SKM-1 (cell line): Measurements from ENCODE around the gene SYNE1.
"Not testable (repeated sequence)": the region's sequence is repeated elsewhere in the genome, so short reads cannot be mapped to it uniquely, and the experiment has no call there.

Experiments
- DNase-seq: peaks from one replicate; lab custom pipeline; 2025; ENCODE audit not compliant: unreplicated experiment; lab: John Stamatoyannopoulos, UW

SYNE1 gene

GRCh38 chr6:152571089-152571488 is 66.1 kb downstream of the SYNE1 start:
- no peak for DNase-seq

DNA sequence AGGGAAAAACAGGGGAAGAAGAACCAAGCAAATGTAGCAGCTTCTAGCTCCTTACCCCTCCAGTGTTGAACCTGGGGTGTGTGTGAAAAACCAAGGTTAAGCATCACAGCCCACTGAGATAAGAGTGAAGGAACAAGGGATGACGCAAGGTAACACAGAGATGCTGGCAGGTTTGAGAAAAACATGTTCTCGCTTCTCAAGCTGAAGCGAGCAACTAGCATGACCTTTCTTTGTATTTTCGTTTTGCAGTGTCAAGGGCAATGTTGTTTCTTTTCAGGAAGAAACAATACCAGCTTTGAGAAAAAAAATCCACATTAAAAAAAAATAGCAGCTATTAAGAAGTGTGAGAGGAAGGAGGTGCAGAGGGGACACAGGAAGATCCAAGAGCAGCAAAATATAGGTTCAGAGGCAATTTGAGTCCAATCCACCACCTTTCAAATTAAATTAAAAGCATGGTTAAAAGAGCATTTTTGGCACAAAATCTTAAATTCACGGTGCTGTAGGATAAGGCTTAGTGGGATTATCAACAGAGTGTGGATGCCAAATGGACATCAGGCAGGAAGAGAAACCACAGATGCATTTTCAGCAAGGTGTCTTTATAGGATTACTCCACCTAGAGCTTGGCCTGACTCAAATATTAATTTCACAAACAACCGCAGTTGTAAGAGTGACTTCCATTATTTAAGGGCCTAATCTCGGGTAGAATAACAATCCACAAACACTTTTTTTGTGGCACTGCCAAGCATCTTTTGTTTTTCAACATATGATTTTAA is 70.9 kb downstream of the SYNE1 start:
- no peak for DNase-seq

GRCh38 chr6:152563177-152563576 is 74.0 kb downstream of the SYNE1 start:
- no peak for DNase-seq

- not testable (repeated sequence) for DNase-seq
Measured at GRCh38 chr6:152558798-152559197, 78.4 kb downstream of the SYNE1 start.

- DNase-seq: no peak
Measured at GRCh38 chr6:152557502-152557901, 79.7 kb downstream of the SYNE1 start.

GRCh38 chr6:152554851-152555250 is 82.3 kb downstream of the SYNE1 start:
- peak; percentile 24 for DNase-seq

GRCh38 chr6:152552616-152553209 is 84.4 kb downstream of the SYNE1 start:
- DNase-seq: peak; percentile 64

- no peak for DNase-seq
Measured at GRCh38 chr6:152543519-152543918, 93.6 kb downstream of the SYNE1 start.

GRCh38 chr6:152540381-152540780 is 96.8 kb downstream of the SYNE1 start:
- DNase-seq: no peak

GRCh38 chr6:152534541-152534940 is 102.6 kb downstream of the SYNE1 start:
- DNase-seq: no peak

GRCh38 chr6:152532556-152533422 is 104.4 kb downstream of the SYNE1 start:
- no peak for DNase-seq

GRCh38 chr6:152531659-152532058 is 105.5 kb downstream of the SYNE1 start:
- DNase-seq: no peak

DNA sequence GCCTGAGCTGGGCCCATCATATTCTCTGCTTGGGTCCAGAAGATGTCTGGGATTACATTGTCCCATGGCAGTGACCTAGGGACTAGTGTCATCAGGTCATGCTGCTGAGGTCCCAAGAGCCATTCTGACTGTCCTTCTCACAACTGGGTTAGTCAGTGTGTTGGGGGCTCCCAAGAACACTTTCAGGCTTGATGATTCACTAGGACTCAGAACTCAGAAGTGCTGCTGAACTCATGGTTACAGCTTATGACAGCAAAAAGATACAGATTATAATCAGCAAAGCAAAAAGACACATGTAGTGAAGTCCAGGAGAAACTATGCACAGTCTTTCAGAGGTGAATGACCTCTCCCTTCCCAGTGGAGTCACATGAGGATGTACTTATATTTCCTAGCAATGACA is 107.8 kb downstream of the SYNE1 start:
- no peak for DNase-seq

- not testable (repeated sequence) for DNase-seq
Measured at GRCh38 chr6:152514120-152514519, 123.0 kb downstream of the SYNE1 start.

DNA sequence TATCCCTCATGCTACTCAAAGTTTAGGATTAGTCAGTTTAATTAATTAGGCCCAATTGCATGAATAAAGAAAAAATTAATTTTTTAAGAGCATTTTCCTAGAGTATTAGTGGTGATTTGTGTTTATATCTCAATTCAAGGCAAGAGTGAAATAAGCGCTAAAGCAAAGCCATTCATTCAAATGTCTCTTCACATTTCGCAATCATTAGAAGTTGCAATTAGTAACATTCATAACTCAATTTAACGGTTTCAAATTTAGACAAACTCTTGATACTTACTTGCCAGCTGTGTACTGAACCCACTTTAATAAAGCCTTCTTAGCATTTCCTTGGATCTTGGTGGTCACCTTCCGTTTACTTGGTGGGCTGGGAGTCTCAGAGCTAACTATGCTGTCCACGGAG is 127.2 kb downstream of the SYNE1 start:
- DNase-seq: no peak

DNA sequence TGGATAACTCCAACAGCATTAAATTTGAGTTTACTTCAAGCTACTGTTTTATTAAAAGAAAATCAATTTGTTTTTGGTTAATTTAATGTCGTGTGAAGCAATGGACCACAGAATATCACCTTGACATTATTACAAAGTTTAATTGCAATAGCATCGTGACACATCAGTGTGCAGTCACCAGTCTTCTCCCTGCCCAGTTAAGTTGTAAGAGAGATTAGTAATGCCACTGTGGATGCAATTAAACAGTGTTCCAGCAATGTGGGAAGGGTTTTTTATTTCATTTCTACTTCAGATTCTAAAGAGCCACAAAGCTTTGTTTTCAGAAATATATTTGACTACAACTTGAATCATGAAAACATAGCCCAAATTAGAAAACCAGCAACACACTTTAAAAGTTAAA is 128.7 kb downstream of the SYNE1 start:
- no peak for DNase-seq

DNA sequence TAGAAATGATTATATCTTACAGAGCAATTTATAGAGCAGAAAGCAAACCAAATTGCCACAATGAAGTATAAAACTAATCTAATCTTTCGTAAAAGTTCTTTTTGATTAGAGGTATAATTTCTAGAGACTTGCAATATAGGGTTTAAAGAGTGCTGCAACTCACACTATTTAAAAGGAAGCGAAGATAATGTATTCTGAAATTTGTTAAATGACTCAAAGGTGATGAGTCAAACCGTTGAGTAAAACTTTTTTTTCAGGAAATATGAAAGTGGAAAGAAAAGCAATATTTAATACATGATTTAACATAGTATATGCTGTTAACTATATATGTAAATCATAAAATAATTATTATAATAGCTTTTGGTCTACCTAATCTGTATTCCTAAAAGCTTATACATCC is 133.6 kb downstream of the SYNE1 start:
- no peak for DNase-seq

DNA sequence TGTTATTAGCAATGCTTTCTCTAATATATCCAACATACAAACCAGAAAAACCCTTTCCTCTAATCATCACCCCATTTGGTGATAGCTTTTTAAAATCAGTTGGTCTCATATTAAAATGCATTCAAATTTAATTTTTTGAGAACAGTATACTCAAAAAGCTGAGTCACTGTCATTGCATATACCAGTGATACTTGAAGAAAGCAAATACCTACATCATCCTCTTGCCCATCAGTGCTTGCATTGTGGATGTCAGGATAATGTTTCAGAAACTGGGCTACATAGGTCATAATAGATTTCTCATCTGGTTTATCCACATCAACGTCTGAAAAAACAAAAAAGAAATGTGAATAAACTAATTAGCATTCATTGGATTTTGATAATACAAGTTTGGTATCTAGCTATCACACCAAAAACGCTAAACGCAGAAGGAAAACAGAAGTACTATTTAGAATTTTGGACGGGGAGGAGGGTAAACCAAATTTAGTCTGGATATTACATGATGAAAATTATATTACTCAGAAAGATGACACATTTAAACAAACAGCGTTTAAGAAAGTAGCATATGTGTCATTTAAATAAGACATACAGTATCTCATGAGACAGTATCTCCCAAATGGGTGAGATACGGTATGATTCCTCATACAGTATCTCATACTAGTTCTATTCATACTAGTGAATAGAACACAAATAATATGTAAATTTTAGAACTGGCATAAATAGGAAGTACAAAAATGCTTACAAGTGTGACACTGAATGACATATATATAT is 134.6 kb downstream of the SYNE1 start:
- DNase-seq: no peak

DNA sequence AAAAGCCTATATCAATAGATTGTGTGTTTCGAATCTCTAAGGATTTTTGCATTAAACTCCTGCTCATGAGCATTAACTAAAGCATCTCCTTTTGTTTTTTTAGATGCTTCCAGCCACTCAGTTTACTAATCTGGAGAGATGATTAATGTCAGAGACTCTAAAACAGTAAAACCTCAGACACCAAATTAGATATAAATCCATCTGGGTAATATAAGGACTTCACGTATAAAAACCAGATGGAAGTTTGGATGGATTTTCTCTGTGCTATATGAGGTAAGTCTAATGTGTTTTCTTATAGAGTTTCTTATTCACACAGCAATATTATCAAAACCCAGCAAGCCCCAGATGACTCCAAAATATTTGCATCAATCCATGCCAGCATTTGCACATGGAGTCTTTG is 137.2 kb downstream of the SYNE1 start:
- no peak for DNase-seq

GRCh38 chr6:152496731-152497130 is 140.4 kb downstream of the SYNE1 start:
- no peak for DNase-seq

DNA sequence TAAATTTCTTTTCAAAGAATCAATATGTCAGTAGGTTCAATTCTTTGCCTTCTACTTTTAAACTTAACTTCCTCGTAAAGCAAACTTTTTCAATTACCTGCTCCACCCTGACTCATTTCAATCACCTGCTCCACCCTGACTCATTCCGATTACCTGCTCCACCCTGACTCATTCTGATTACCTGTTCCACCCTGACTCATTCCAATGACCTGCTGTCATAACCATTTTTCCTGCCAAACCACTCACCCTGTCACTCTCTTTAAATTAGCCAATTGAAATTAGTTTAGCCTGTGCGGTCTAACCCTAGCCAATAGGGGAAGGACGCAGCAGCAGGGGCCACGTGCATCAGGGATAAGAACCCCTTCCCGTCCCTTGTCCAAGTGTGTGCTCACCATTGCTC is 141.7 kb downstream of the SYNE1 start:
- not testable (repeated sequence) for DNase-seq
